Measurements from ENCODE around the gene ADA.

DNA sequence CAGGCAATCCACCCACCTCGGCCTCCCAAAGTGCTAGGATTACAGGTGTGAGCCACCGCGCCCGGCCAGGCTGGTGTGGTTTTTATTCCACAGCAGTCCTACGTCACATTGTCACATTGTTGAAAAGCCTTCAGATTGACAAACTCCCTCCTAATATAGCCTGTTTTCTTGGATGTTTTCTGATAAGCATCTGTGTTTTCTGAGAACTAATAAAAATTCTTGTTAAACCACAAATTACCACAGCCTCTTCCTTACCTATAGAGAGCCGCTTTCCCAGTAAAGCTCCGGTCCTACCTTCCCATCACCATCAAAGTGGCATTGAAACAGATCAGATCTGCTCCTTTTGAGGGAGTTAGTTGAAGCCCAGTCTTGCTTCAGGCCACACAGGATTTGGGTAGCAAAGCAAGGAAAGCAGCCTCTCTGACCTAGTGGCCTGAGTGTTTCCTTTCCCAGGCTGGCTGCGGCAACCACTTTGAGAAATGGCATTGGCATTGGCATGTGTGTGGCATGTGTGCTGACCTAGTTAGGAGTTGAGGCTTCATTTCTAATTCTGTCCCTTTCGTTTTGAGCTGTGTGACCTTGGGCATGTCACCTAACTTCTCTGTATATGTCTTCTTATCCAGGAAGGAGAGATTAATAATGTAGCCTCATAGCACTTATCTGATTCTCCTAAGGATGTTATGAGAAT is 70.8 kb downstream of the ADA start:
- no peak for TF ChIP-seq ZNF260 (CRISPR knock-in tag; IDR thresholded peaks at IDR 0.05; ENCODE audit: borderline replicate concordance, low read depth)
- TF ChIP-seq MYNN (CRISPR knock-in tag; IDR thresholded peaks at IDR 0.05; ENCODE audit: low read depth), result no peak
- no peak for TF ChIP-seq TCF12 (IDR thresholded peaks at IDR 0.05)
- TF ChIP-seq TCF12 (CRISPR knock-in tag; IDR thresholded peaks at IDR 0.05), result no peak
- TF ChIP-seq RAD21 (CRISPR knock-in tag; IDR thresholded peaks at IDR 0.05), result no peak
- no peak for TF ChIP-seq TBL1XR1 (IDR thresholded peaks at IDR 0.05; ENCODE audit: borderline replicate concordance, low read length, partially characterized antibody)
- TF ChIP-seq, protein P1, sequence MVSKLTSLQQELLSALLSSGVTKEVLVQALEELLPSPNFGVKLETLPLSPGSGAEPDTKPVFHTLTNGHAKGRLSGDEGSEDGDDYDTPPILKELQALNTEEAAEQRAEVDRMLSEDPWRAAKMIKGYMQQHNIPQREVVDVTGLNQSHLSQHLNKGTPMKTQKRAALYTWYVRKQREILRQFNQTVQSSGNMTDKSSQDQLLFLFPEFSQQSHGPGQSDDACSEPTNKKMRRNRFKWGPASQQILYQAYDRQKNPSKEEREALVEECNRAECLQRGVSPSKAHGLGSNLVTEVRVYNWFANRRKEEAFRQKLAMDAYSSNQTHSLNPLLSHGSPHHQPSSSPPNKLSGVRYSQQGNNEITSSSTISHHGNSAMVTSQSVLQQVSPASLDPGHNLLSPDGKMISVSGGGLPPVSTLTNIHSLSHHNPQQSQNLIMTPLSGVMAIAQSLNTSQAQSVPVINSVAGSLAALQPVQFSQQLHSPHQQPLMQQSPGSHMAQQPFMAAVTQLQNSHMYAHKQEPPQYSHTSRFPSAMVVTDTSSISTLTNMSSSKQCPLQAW (CRISPR knock-in tag; IDR thresholded peaks at IDR 0.05), result no peak
- no peak for TF ChIP-seq ZBTB21 (CRISPR knock-in tag; IDR thresholded peaks at IDR 0.05)
- TF ChIP-seq, protein P2, sequence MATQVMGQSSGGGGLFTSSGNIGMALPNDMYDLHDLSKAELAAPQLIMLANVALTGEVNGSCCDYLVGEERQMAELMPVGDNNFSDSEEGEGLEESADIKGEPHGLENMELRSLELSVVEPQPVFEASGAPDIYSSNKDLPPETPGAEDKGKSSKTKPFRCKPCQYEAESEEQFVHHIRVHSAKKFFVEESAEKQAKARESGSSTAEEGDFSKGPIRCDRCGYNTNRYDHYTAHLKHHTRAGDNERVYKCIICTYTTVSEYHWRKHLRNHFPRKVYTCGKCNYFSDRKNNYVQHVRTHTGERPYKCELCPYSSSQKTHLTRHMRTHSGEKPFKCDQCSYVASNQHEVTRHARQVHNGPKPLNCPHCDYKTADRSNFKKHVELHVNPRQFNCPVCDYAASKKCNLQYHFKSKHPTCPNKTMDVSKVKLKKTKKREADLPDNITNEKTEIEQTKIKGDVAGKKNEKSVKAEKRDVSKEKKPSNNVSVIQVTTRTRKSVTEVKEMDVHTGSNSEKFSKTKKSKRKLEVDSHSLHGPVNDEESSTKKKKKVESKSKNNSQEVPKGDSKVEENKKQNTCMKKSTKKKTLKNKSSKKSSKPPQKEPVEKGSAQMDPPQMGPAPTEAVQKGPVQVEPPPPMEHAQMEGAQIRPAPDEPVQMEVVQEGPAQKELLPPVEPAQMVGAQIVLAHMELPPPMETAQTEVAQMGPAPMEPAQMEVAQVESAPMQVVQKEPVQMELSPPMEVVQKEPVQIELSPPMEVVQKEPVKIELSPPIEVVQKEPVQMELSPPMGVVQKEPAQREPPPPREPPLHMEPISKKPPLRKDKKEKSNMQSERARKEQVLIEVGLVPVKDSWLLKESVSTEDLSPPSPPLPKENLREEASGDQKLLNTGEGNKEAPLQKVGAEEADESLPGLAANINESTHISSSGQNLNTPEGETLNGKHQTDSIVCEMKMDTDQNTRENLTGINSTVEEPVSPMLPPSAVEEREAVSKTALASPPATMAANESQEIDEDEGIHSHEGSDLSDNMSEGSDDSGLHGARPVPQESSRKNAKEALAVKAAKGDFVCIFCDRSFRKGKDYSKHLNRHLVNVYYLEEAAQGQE (IDR thresholded peaks at IDR 0.05; ENCODE audit: borderline replicate concordance in 1 of 2, low read depth in 1 of 2, low read length in 2 of 2), result no peak
- no peak for TF ChIP-seq MED1 (CRISPR knock-in tag; IDR thresholded peaks at IDR 0.05)
- no peak for TF ChIP-seq TEAD2 (CRISPR knock-in tag; IDR thresholded peaks at IDR 0.05)
- no peak for TF ChIP-seq ZNF747 (CRISPR knock-in tag; IDR thresholded peaks at IDR 0.05; ENCODE audit: borderline replicate concordance)
- TF ChIP-seq, protein P3, sequence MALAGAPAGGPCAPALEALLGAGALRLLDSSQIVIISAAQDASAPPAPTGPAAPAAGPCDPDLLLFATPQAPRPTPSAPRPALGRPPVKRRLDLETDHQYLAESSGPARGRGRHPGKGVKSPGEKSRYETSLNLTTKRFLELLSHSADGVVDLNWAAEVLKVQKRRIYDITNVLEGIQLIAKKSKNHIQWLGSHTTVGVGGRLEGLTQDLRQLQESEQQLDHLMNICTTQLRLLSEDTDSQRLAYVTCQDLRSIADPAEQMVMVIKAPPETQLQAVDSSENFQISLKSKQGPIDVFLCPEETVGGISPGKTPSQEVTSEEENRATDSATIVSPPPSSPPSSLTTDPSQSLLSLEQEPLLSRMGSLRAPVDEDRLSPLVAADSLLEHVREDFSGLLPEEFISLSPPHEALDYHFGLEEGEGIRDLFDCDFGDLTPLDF (CRISPR knock-in tag; IDR thresholded peaks at IDR 0.05), result no peak

Data from HepG2 (cell line).